GM21515 (cell line): ENCODE data around the gene MAP3K2.

Experiments used
- ATAC-seq: cut with Tn5 transposase; IDR thresholded peaks from one replicate; pipeline ENCODE4 v1.9.1; 2021; ENCODE audit not compliant: unreplicated experiment

MAP3K2 gene

DNA sequence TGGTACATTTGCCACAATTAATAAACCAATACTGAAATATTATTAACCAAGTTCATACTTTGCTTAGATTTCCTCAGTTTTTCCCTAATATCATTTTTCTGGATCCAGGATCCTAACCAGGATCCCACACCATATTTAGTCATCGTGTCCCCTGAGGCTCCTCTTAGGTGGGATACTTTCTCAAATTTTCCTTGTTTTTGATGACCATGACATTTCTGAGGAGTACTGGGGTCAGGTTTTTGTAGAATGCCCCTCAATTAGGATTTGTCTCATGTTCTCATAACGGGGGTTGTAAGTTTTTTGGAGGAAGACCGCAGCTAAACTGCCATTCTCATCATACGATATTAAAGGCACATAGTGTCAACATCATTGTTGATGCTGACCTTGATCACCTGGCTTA, 78.3 kb downstream of the MAP3K2 start:
- no peak for ATAC-seq

GRCh38 chr2:127308586-127309138, 79.1 kb downstream of the MAP3K2 start:
- ATAC-seq, result no peak

DNA sequence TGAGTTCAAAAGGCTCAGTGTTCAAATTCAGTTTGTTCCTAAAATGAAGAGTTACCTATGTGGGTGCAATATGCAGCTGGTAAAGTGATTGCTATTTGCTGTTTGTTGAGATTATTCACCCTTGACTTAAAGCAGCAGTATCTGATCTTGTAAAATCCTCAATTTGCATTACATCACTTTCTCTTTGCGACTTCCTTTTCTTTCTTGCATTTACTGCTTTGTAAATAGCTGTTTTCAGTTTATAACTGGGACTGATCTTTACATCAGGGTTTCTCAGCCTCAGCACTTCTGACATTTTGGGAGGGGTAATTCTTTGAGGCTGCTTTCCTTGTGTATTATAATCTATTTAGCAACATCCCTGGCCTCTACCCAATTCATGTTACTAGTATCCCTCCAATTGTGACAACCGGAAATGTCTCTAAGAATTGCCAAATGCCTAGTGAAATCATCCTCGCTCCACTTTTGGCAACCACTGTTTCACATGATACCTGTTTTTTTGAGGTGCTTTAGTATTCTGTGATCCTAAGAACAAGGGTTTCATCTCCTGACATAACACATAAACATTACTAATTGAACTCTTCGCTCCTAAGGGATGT, 81.7 kb downstream of the MAP3K2 start:
- no peak for ATAC-seq

GRCh38 chr2:127302168-127302567, 85.6 kb downstream of the MAP3K2 start:
- no peak for ATAC-seq

DNA sequence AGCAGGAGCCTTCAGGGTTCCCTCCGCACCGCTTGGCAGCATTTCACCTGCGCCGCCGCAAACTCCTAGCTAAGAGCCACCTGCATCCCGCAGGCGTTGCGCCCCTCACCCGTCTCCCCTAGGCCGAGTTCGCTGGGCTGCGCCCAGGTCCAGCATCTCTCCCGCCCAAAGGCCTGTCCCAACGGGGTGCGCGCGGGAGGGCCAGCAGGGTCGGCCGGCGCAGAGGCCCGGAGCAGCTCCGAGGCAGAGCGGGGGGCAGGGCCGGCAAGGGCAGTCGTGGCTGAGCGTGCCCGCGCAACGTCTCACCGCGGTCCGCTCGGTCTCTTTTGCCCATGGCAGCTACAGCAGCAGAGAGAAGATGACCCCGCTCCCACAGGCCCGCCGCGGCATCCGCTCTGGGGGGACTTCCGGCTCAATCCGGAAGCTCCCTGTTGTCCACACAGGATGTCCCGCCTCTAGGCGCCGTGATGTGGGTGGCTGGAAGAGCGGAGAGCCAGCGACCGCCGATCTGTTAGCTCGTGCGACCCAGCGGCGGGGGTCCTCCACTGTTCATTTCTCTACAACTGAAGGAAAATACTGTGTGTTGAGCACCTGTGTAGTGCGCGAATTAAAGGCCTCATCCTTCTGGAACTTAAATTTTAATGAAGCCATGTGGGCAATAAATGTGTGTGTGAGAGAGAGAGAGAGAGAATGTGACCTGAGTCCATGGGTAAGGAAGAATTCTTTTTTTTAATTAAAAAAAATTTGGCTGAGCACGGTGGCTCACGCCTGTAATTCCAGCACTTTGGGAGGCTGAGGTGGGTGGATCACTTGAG, 93.8 kb downstream of the MAP3K2 start, which contains the start of gene ERCC3:
ERCC3 (minus strand) TSS at position 397 of the 815 bp plus-strand sequence; CDS start at position 334, 63 bp downstream.
- ATAC-seq, result peak; percentile 99

GRCh38 chr2:127293386-127293747, 94.4 kb downstream of the MAP3K2 start:
- no peak for ATAC-seq

GRCh38 chr2:127288274-127288673, 99.5 kb downstream of the MAP3K2 start:
- ATAC-seq, result no peak

- no peak for ATAC-seq
Observed at GRCh38 chr2:127283275-127283674, 104.5 kb downstream of the MAP3K2 start.

DNA sequence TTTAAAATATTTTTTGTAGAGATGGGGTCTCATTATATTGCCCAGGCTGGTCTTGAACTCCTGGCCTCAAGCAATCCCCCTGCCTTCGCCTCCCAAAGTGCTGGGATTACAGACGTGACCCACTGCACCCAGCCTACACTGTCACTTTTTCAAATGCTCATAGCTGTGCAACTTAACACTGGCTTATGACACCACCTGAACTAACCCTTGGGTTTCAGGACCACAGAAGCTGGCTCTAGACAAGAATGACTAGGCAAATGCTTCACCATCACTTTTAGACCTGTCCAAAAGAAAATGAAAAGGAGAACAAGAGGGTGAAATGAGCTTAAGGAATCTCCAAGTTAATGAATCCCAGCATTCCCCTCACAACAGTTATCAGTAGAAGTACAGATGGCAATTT, 107.1 kb downstream of the MAP3K2 start:
- no peak for ATAC-seq

DNA sequence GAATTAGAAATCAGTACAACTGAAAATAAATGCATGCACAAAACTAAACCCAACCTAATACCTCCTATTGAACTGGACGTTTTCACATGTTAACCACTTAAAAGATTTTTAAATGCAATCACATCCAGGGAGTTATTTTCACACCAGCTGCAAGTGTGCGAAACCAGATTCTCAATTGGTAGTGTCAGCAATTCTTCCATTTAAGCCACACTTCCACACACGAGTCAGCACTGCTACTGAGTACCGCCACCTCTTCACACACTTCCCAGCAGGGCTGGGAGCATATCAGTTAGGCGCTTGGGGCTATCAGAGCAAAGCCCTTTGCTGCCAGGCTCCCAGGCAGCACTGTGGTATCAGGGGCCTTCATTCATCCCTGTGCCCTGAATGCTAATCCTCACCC, 108.0 kb downstream of the MAP3K2 start:
- ATAC-seq, result no peak

- ATAC-seq, result no peak
Observed at GRCh38 chr2:127278959-127279358, 108.8 kb downstream of the MAP3K2 start.

DNA sequence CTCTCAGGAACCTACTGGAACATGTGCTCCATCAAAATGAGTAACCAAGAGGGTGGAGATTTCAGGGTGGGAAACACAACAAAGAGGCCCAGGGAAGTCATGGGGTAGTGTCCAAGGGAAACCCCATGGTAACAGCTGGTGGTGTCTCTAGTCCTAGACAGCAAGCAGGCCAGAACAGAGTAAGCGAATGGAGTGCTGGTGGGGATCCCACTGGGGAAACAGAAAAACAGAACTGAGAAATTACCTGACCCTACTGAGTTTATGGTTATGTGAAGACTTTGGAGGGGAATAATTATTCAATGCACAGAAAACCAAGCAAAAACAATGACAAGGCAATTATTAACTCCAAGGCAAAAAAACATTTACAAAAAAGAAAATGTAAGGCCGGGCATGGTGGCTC, 110.7 kb downstream of the MAP3K2 start:
- ATAC-seq, result peak; percentile 76

DNA sequence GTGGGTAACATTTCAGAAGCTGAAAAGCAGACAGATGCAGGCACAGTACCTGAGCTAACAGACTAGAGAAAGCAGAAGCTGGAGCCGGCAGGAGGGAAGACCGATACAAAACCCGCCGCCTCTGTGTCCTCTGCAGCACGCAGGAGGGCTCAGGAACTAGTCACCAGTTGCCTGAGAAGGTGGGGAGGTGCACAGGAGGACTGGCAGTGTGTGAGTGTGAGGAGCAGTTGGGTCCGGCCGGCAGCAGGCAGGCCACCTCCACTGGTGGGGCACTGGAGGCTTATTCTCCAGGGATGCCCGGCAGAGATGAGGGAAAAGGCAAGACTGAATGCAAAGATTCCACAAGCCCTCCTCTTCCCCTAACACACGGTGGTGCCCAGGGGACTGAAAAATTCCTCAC, 112.0 kb downstream of the MAP3K2 start:
- no peak for ATAC-seq

DNA sequence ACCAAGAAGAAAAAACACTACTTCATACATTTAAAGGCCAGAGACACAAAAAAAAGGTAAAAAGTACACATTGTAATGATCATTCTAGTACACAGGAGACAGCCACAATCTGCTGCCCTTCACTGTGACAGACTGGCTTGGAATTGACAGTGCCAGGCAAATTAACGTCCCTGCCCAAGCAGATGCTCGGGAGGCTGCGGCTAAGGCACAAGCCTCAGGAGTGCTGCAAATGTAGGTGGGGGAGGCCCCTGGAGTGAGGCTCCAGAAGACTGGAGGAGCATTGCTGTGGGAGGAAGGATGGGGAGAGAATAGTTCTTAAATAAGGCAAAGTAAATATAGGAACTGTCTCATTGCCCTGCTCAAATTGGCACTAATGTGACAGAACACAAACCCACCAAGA, 112.4 kb downstream of the MAP3K2 start:
- no peak for ATAC-seq

DNA sequence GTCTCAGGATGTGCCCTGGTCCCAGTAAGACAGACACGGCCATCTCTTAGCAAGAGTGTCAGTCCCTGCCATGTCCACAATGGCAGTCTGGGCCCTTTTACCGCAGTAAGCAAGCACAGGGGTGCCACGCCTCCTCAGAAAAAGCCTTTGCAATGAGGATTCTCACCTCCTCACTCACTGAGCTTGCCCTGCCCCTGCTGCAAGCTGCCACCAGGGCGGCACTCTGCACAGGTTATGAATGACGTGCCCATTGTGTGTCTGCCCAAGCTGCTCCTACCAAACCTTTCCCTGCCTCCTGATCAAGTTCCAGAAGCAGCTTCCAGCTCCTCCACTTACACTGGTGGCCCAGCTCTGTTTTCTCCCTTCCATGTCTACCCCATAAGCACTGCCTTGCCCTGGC, 117.1 kb downstream of the MAP3K2 start:
- no peak for ATAC-seq

GRCh38 chr2:127261804-127262406, 125.9 kb downstream of the MAP3K2 start:
- ATAC-seq, result no peak

- ATAC-seq, result no peak
Observed at GRCh38 chr2:127259355-127259754, 128.4 kb downstream of the MAP3K2 start.

DNA sequence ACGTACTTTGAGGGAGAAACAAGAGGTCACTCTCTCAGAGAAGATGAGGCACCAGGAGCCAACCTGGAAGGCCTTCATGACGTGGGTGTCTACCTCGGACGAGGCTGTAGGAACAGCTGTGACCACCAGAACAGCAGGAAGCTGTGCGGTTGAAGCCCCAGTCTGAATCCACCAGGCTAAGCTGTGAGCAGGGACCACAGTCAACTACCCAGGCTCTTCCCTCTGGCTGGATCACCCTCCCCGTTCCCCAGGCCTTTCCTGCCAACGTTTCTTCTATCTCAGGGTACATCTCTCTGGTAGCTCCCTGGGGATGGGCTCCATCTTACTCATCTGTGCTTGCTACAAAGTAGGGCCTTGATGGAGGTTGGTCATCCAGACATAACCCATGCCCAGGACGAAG, 130.9 kb downstream of the MAP3K2 start:
- ATAC-seq, result no peak

DNA sequence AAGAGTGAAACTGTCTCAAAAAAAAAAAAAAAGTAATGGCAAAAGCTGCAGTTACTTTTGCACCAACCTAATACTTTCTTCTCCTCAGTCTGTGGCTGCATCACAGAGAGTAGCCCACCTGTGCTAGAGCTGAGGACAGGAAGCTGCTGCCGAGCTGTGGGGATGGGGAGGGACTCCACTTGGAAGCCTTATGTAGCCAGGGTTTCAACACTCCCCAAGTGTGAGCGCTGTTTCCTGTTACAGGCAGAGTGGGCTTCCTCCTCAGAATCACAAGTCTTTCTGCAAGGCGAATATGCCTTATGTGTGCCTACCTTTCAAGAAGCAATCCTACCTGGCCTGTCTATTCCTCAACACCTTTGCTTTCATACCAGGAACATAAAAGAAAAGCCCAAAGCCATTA, 131.4 kb downstream of the MAP3K2 start:
- ATAC-seq, result no peak

DNA sequence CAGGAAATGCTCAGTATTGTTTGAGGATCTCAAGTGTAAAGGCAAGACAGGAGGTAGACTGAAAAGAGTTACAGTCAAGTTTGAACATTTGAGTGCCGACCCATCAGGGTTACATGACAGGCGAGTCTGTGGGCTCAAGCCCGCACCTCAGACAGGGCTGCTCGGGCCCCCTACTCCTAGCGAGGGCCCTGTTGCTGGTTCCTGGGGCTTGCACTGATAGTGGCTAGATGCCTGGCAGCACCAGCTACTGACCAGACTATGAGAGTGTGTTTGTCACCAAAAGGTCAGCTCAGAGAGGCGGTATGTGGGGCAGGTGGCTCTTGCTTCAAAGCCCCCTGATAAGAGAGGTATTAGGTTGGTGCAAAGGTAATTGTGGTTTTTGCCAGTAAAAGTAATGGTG, 132.1 kb downstream of the MAP3K2 start:
- ATAC-seq, result no peak

DNA sequence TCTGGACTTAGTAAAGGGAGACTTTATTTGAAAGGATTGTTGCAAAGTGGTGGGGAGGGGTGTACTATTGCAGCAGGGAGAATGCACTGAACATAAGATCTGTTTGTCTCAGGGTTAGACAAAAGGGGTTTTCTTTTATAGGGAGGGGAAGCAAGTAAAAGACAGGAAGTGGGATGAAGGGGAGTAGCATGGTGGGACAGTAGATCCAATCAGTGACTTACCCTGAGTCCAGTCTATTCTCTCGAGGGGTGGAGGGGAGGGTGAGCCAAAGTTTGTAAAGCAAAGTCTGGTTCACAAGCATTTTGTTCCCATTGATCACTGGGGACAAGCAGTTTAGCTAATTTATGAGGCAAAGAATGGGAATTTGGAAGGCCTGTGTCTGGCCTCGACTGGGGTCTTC, 132.6 kb downstream of the MAP3K2 start:
- no peak for ATAC-seq

GRCh38 chr2:127254386-127254981, 133.3 kb downstream of the MAP3K2 start:
- ATAC-seq, result no peak
